ENCODE measurements around the gene FOXO3. TPM values are rescaled to one million over a fixed set of nuclear protein-coding genes. Genes with fewer than 3 reads are reported as not detected.

The FOXO3 gene
- total RNA-seq (ENCODE audit: low replicate concordance): 19.4 and 41.8 TPM in 2 replicates

GRCh38 chr6:108560463-108561308 lies at the start of gene FOXO3:
Gene FOXO3 (plus strand): TSS chr6:108560917. CDS start chr6:108561209, 292 bp downstream.

